Trophoblast cell (in vitro differentiated cells and primary cell): Measurements from ENCODE around the gene SEMA3C.

Source experiments
- DNase-seq, 2 donors: peaks; one replicate each; pipeline ENCODE4 v3.0.0-alpha.2; 2016
- H2AFZ ChIP-seq: 2 replicates; pipeline ENCODE4 v1.6.1; 2013; ENCODE audit warnings: low read length, moderate library complexity, mild to moderate bottlenecking; ENCODE audit not compliant: insufficient read depth, poor library complexity
- H2AK5ac ChIP-seq: 2 replicates; pipeline ENCODE4 v1.6.1; 2013; ENCODE audit warnings: mild to moderate bottlenecking, low read length
- H2BK120ac ChIP-seq: 2 replicates; pipeline ENCODE4 v1.6.1; 2013; ENCODE audit warnings: low read length, mild to moderate bottlenecking, moderate library complexity; ENCODE audit not compliant: insufficient read depth, poor library complexity
- H2BK12ac ChIP-seq: 2 replicates; pipeline ENCODE4 v1.6.1; 2013; ENCODE audit warnings: mild to moderate bottlenecking, low read length, moderate library complexity
- H2BK5ac ChIP-seq: 2 replicates; pipeline ENCODE4 v1.6.1; 2013; ENCODE audit warnings: low read length, low read depth, moderate library complexity, mild to moderate bottlenecking; ENCODE audit not compliant: poor library complexity
- H3K14ac ChIP-seq: 2 replicates; pipeline ENCODE4 v1.6.1; 2013; ENCODE audit warnings: mild to moderate bottlenecking, low read length
- H3K18ac ChIP-seq: 2 replicates; pipeline ENCODE4 v1.6.1; 2013; ENCODE audit warnings: mild to moderate bottlenecking, low read length
- H3K23ac ChIP-seq: 2 replicates; pipeline ENCODE4 v1.6.1; 2013; ENCODE audit warnings: low read length
- H3K27ac ChIP-seq: 2 replicates; pipeline ENCODE4 v1.5.1; 2013; ENCODE audit warnings: low read depth, mild to moderate bottlenecking, inconsistent platforms, low read length, moderate library complexity
- H3K27me3 ChIP-seq: 2 replicates; pipeline ENCODE4 v1.6.1; 2013; ENCODE audit warnings: inconsistent platforms, mild to moderate bottlenecking, low read length, moderate library complexity; ENCODE audit not compliant: insufficient read depth
- H3K36me3 ChIP-seq, 2 experiments: 1 replicate in 1 of 2; 2 replicates in 1 of 2; pipeline ENCODE4 v1.6.1; 2013; ENCODE audit warnings: low read length in 2 of 2, mild to moderate bottlenecking in 2 of 2, moderate library complexity in 1 of 2; ENCODE audit not compliant: insufficient read depth in 2 of 2, control insufficient read depth in 1 of 2
- H3K4ac ChIP-seq: 2 replicates; pipeline ENCODE4 v1.6.1; 2013; ENCODE audit warnings: low read depth, mild to moderate bottlenecking, low read length, moderate library complexity
- H3K4me1 ChIP-seq, 2 experiments: 1 replicate in 1 of 2; 2 replicates in 1 of 2; pipeline ENCODE4 v1.6.1; 2013; ENCODE audit warnings: low read length in 2 of 2, mild to moderate bottlenecking in 2 of 2, moderate library complexity in 1 of 2; ENCODE audit not compliant: insufficient read depth in 2 of 2, control insufficient read depth in 1 of 2
- H3K4me2 ChIP-seq: 2 replicates; pipeline ENCODE4 v1.6.1; 2013; ENCODE audit warnings: inconsistent platforms, mild to moderate bottlenecking, low read length, moderate library complexity
- H3K4me3 ChIP-seq: 2 replicates; pipeline ENCODE4 v1.5.1; 2013; ENCODE audit warnings: mild to moderate bottlenecking, low read depth, low read length, inconsistent platforms
- H3K79me1 ChIP-seq: one replicate; pipeline ENCODE4 v1.6.1; 2013; ENCODE audit warnings: low read length
- H3K79me2 ChIP-seq: 2 replicates; pipeline ENCODE4 v1.6.1; 2013; ENCODE audit warnings: low read length, mild to moderate bottlenecking; ENCODE audit not compliant: control insufficient read depth, insufficient read depth, poor library complexity
- H3K9ac ChIP-seq: 2 replicates; pipeline ENCODE4 v1.6.1; 2013; ENCODE audit warnings: mild to moderate bottlenecking, low read length
- H3K9me3 ChIP-seq: 2 replicates; pipeline ENCODE4 v1.6.1; 2013; ENCODE audit warnings: low read depth, mild to moderate bottlenecking, control low read depth, inconsistent platforms, low read length; ENCODE audit not compliant: insufficient read depth
- H4K12ac ChIP-seq: 2 replicates; pipeline ENCODE4 v1.6.1; 2013; ENCODE audit warnings: low read depth, mild to moderate bottlenecking, low read length, moderate library complexity
- H4K8ac ChIP-seq: 2 replicates; pipeline ENCODE4 v1.6.1; 2013; ENCODE audit warnings: low read depth, mild to moderate bottlenecking, low read length, moderate library complexity
- H4K91ac ChIP-seq: one replicate; pipeline ENCODE4 v1.6.1; 2013; ENCODE audit warnings: low read depth, mild to moderate bottlenecking, low read length, moderate library complexity
- WGBS: extraction: QIAGEN DNeasy Blood & Tissue Kit; methylation state at CpG from one replicate; pipeline ENCODE4 v1.1.7; 2013; ENCODE audit warnings: missing lambda C conversion rate; ENCODE audit not compliant: insufficient read length, insufficient coverage; ENCODE audit errors: extremely low coverage; 5-methylcytosine and 5-hydroxymethylcytosine counted together

SEMA3C gene

DNA sequence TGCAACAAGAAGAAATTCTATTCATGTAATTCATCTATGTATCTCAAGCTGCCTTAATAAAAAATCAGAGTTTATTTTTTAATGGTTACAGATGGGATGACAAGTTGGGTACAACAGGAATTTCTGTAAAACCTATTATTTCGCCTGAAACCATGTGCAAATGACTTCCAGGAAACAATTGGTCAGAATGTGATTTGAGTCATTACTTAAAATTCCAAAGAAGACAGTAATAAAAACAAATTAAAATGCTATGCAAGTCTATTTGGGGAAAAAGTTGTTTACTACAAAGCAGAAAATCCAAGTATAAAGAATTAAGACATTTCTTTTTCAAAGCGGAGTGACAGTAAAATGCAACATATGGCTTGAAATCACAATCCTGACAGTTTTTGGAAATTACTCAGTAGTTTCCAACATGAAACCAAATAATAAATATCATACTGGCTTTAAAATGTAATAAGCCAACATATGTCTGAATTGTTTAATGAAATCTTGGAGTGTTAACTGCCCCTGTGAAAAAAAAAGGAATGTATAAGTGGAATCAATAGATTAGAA lies 41.5 kb upstream of the SEMA3C start:
- DNase-seq, result no peak
- no CpG with 5 or more reads among the region's 2 CpGs for WGBS
- no peak overlapping the region for H2BK12ac ChIP-seq

DNA sequence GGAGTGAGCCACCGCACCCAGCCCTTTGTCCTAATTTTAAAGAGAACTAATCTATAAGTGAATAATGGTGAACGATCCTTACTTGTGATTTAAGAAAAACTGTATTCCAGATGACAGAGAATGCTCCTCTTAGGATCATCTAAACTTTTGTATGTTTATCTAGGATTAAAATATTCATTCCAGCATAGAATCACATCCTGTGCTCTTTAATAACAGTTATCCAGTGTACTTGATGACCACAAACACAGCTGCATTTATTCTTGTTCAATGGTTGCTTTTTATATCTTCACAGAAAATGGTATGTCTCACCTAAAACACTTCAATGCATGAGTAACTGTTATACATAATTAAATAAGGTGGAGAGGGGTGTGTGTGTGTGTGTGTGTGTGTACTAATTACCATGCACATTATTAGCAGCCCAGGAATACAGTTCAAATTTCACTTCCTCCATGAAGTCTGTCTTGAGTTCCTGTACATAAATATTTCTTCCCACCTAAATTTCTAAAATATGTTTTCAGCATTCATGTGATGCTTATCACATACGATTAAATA lies 38.5 kb upstream of the SEMA3C start:
- Histone ChIP-seq H3K79me1 (no peaks in the 10 kb centered on the region), H3K4me2 (no peak overlapping the region), H2BK12ac (no peak overlapping the region), H4K8ac (no peak overlapping the region), H3K18ac (no peak overlapping the region), H3K4ac (no peak overlapping the region), H3K36me3 (no peaks in the 10 kb centered on the region), H3K4me3 (no peak overlapping the region), H2BK5ac (no peak overlapping the region), H3K9ac (no peak overlapping the region), H3K14ac (no peak overlapping the region), H3K9me3 (no peaks in the 10 kb centered on the region), H3K23ac (no peak overlapping the region), H3K79me2 (no peaks in the 10 kb centered on the region), H3K27ac (no peak overlapping the region), H2BK120ac (no peak overlapping the region), H3K4me1 (no peaks in the 10 kb centered on the region), H3K27me3 (no peaks in the 10 kb centered on the region), H4K12ac (no peak overlapping the region), H2AK5ac (no peak overlapping the region), H2AFZ (no peak overlapping the region), H4K91ac (no peak overlapping the region)
- WGBS, result no CpG with 5 or more reads among the region's 3 CpGs
- DNase-seq, result no peak

More for the DNA sequence above, 41.5 kb upstream of the SEMA3C start:
- Histone ChIP-seq H3K18ac (no peak overlapping the region), H3K27ac (no peak overlapping the region), H3K79me1 (no peaks in the 10 kb centered on the region), H3K4me3 (no peak overlapping the region), H2AK5ac (no peak overlapping the region), H3K4me1 (no peaks in the 10 kb centered on the region), H3K9ac (no peak overlapping the region), H2BK5ac (no peak overlapping the region), H3K14ac (no peak overlapping the region), H4K8ac (no peak overlapping the region), H3K9me3 (no peaks in the 10 kb centered on the region), H3K27me3 (no peaks in the 10 kb centered on the region), H3K4me2 (no peak overlapping the region), H3K79me2 (no peaks in the 10 kb centered on the region), H2AFZ (no peak overlapping the region), H4K12ac (no peak overlapping the region), H4K91ac (no peak overlapping the region), H3K4ac (no peak overlapping the region), H3K36me3 (no peaks in the 10 kb centered on the region), H3K23ac (no peak overlapping the region), H2BK120ac (no peak overlapping the region)

DNA sequence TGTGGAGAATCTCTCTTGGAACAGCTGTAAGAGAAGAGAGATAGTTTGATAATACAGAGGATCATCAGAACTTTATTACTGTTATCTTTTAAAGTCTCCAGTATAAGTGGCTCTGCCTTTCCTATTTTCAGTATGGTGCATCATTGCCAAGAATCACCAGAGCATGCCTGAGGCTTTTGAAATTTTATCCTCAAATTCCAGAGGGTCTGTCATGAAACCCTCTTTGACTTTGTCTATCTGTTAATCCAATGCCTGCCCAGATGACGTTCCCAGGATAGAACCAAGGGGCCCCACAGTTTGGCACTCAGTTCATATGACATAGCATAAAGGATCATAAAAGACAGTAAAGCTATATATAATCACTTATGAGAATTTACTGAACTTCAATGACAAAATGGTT lies 35.3 kb upstream of the SEMA3C start:
- Histone ChIP-seq H3K4me3 (no peak overlapping the region), H2BK120ac (no peak overlapping the region), H3K27me3 (no peaks in the 10 kb centered on the region), H3K4me2 (no peak overlapping the region), H3K4ac (no peak overlapping the region), H2BK12ac (no peak overlapping the region), H3K9me3 (no peaks in the 10 kb centered on the region), H3K4me1 (no peaks in the 10 kb centered on the region), H2AFZ (no peak overlapping the region), H3K23ac (no peak overlapping the region), H3K9ac (no peak overlapping the region), H4K12ac (no peak overlapping the region), H3K36me3 (no peaks in the 10 kb centered on the region), H3K18ac (no peak overlapping the region), H2BK5ac (no peak overlapping the region), H3K27ac (no peak overlapping the region), H3K79me1 (no peaks in the 10 kb centered on the region), H3K14ac (no peak overlapping the region), H3K79me2 (no peaks in the 10 kb centered on the region), H4K91ac (no peak overlapping the region), H4K8ac (no peak overlapping the region), H2AK5ac (no peak overlapping the region)
- DNase-seq, result no peak
- WGBS, result no CpG with 5 or more reads among the region's 1 CpG

DNA sequence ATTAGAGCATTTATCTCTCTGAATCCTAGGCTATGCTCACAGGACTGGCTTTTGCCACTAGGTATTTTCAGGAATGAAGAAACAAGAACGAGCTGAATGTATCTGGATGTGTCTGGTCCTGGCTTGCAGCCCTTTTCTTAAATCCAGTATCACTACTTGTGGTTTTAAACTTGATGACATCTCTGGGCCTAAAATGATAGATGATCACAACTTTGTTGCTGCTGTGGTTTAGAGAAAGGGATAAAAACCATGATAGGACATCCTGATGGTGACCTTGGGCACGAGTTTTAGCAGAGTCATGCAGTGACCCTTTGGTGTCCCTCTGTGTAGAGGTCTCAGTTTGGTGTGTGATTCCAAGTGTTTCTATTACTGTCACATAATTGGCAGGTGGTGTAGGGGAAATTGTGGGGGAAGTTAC lies 31.7 kb upstream of the SEMA3C start:
- Histone ChIP-seq H3K23ac (no peak overlapping the region), H3K4me3 (no peak overlapping the region), H3K14ac (no peak overlapping the region), H2AK5ac (no peak overlapping the region), H3K4me1 (no peaks in the 10 kb centered on the region), H3K79me1 (no peaks in the 10 kb centered on the region), H3K4ac (no peak overlapping the region), H4K8ac (no peak overlapping the region), H3K79me2 (no peaks in the 10 kb centered on the region), H4K12ac (no peak overlapping the region), H3K27ac (no peak overlapping the region), H3K36me3 (no peaks in the 10 kb centered on the region), H3K9ac (no peak overlapping the region), H2BK5ac (no peak overlapping the region), H2AFZ (no peak overlapping the region), H3K18ac (no peak overlapping the region), H3K4me2 (no peak overlapping the region), H2BK12ac (no peak overlapping the region), H2BK120ac (no peak overlapping the region), H3K9me3 (no peaks in the 10 kb centered on the region), H3K27me3 (no peaks in the 10 kb centered on the region), H4K91ac (no peak overlapping the region)
- DNase-seq, result no peak
- no CpG with 5 or more reads among the region's 2 CpGs for WGBS
